OCI-LY1 (cell line): Measurements from ENCODE around the gene AK5.

ENCODE experiments used
- H2AFZ ChIP-seq: fragments of 200-600 bp; sonication (generic), shearing (Covaris generic); 2 replicates; pipeline ENCODE4 v1.6.0; 2014; ENCODE audit warnings: antibody characterized with exemption, mild to moderate bottlenecking, low read length
- H3F3A ChIP-seq: fragments of 200-600 bp; sonication (generic), shearing (Covaris generic); 2 replicates; pipeline ENCODE4 v1.6.0; 2014; ENCODE audit warnings: mild to moderate bottlenecking, antibody characterized with exemption, low read length, moderate library complexity; ENCODE audit not compliant: insufficient read depth
- H3K27ac ChIP-seq: fragments of 200-600 bp; sonication (generic); 2 replicates; pipeline ENCODE4 v1.5.1; 2014; ENCODE audit warnings: low read length, mixed run types, mild to moderate bottlenecking, low read depth; ENCODE audit not compliant: poor library complexity, severe bottlenecking
- H3K27me3 ChIP-seq: fragments of 200-600 bp; sonication (generic); 2 replicates; pipeline ENCODE4 v1.6.0; 2014; ENCODE audit warnings: antibody characterized with exemption, mild to moderate bottlenecking, low read length, moderate library complexity; ENCODE audit not compliant: insufficient read depth
- H3K36me3 ChIP-seq: fragments of 200-600 bp; sonication (generic); 2 replicates; pipeline ENCODE4 v1.6.1; 2014; ENCODE audit warnings: mild to moderate bottlenecking, antibody characterized with exemption, low read length, moderate library complexity, mixed read lengths; ENCODE audit not compliant: insufficient read depth
- H3K4me1 ChIP-seq: fragments of 200-600 bp; sonication (generic); 2 replicates; pipeline ENCODE4 v1.5.1; 2014; ENCODE audit warnings: mild to moderate bottlenecking, low read length, moderate library complexity; ENCODE audit not compliant: insufficient read depth, severe bottlenecking
- H3K4me2 ChIP-seq: fragments of 200-600 bp; sonication (generic), shearing (Covaris generic); 2 replicates; pipeline ENCODE4 v1.6.1; 2014; ENCODE audit warnings: low read length
- H3K4me3 ChIP-seq: fragments of 200-600 bp; sonication (generic); 2 replicates; pipeline ENCODE4 v1.5.1; 2014; ENCODE audit warnings: low read length, low read depth, mild to moderate bottlenecking, mixed read lengths; ENCODE audit not compliant: poor library complexity, severe bottlenecking
- H3K79me2 ChIP-seq: fragments of 200-600 bp; shearing (Covaris generic); 2 replicates; pipeline ENCODE4 v1.6.1; 2016; ENCODE audit warnings: mixed run types, low read length, mixed read lengths; ENCODE audit not compliant: insufficient read depth
- H3K9ac ChIP-seq: fragments of 200-600 bp; sonication (generic), shearing (Covaris generic); 2 replicates; pipeline ENCODE4 v1.6.1; 2014; ENCODE audit warnings: mild to moderate bottlenecking, low read length, mixed read lengths
- H3K9me2 ChIP-seq: fragments of 200-600 bp; sonication (generic), shearing (Covaris generic); 2 replicates; pipeline ENCODE4 v1.6.1; 2014; ENCODE audit warnings: low read depth, mild to moderate bottlenecking, low read length, mixed read lengths
- H3K9me3 ChIP-seq: fragments of 200-600 bp; shearing (Covaris generic); 2 replicates; pipeline ENCODE4 v1.6.1; 2014; ENCODE audit warnings: low read length, mixed read lengths
- H4K20me1 ChIP-seq: fragments of 200-600 bp; sonication (generic), shearing (Covaris generic); 2 replicates; pipeline ENCODE4 v1.6.0; 2016; ENCODE audit warnings: mild to moderate bottlenecking, low read length; ENCODE audit not compliant: insufficient read depth
- CTCF ChIP-seq: fragments of 200-600 bp; sonication (generic), shearing (Covaris generic); IDR thresholded peaks from 2 replicates; pipeline ENCODE4 v1.5.1; 2017; ENCODE audit warnings: mild to moderate bottlenecking, antibody characterized with exemption, low read length, moderate library complexity, mixed read lengths
- EZH2 ChIP-seq: fragments of 200-600 bp; sonication (generic), shearing (Covaris generic); IDR thresholded peaks from 2 replicates; pipeline ENCODE4 v1.8.0; 2017; ENCODE audit warnings: borderline replicate concordance, mixed run types, mild to moderate bottlenecking, antibody characterized with exemption, low read length, moderate library complexity, mixed read lengths

AK5 gene

GRCh38 chr1:77360256-77360655, 78.4 kb downstream of the AK5 start:
- Histone ChIP-seq H3K27me3 (no peaks in the 10 kb centered on the region), H3K9me2 (no peaks in the 10 kb centered on the region), H3K9me3 (no peaks in the 10 kb centered on the region), H3K27ac (no peak overlapping the region), H2AFZ (no peak overlapping the region), H3K36me3 (no peaks in the 10 kb centered on the region), H3K79me2 (no peaks in the 10 kb centered on the region), H3K4me3 (no peak overlapping the region), H3K4me1 (no peaks in the 10 kb centered on the region), H4K20me1 (no peaks in the 10 kb centered on the region), H3K4me2 (no peak overlapping the region), H3K9ac (no peak overlapping the region), H3F3A (no peaks in the 10 kb centered on the region)
- TF ChIP-seq EZH2, result no peak
- TF ChIP-seq CTCF, result no peak

DNA sequence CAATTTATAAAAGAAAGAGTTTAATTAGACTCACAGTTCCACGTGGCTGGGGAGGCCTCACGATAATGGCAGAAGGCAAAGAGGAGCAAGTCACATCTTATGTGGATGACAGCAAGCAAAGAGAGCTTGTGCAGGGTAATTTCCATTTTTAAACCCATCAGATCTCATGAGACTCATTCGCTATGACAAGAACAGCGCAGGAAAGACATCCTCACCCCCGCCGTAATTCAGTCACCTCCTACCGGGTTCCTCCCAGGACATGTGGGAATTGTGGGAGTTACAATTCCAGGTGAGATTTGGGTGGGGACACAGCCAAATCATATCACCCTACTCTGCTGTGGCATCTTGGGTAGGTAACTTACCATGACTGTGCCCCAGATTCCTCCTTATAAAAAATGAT, 79.8 kb downstream of the AK5 start:
- Histone ChIP-seq H3K4me2 (no peak overlapping the region), H3K36me3 (no peaks in the 10 kb centered on the region), H3K9me2 (no peaks in the 10 kb centered on the region), H3K79me2 (no peaks in the 10 kb centered on the region), H3K4me3 (no peak overlapping the region), H3K4me1 (no peaks in the 10 kb centered on the region), H3K27me3 (no peaks in the 10 kb centered on the region), H3F3A (no peaks in the 10 kb centered on the region), H3K9me3 (no peaks in the 10 kb centered on the region), H3K9ac (no peak overlapping the region), H2AFZ (no peak overlapping the region), H4K20me1 (no peaks in the 10 kb centered on the region), H3K27ac (no peak overlapping the region)
- TF ChIP-seq CTCF (no peak), EZH2 (no peak)

DNA sequence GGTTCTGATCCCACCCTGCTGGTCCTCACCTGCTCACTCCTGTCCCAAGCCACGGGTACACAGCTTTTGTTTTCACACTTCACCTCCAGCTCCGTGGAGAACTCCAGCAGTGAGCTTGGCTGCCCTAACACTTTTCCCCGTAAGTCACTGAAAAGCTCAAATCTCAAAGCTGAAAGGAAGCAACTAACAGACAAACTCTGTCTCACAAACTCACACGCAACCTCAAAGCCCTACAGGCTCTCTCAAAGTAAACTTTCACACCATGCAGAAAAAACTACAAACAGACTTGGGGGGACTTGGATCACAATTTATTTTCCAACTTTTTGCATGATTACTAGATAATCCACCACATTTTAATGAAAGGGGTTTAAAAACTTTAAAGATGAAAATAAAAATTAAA, 88.3 kb downstream of the AK5 start:
- Histone ChIP-seq H2AFZ (no peak overlapping the region), H3K79me2 (no peaks in the 10 kb centered on the region), H3F3A (no peaks in the 10 kb centered on the region), H3K4me2 (no peak overlapping the region), H3K9ac (no peak overlapping the region), H3K9me3 (no peaks in the 10 kb centered on the region), H3K4me3 (no peak overlapping the region), H3K27me3 (no peaks in the 10 kb centered on the region), H3K4me1 (no peaks in the 10 kb centered on the region), H3K36me3 (no peaks in the 10 kb centered on the region), H4K20me1 (no peaks in the 10 kb centered on the region), H3K9me2 (no peaks in the 10 kb centered on the region), H3K27ac (no peak overlapping the region)
- TF ChIP-seq CTCF (no peak), EZH2 (no peak)
